GM12873 (cell line): Measurements from ENCODE around the gene HEXD.

ENCODE experiments used
- TF ChIP-seq, protein P1 (sequence below): IDR thresholded peaks from 2 replicates; pipeline ENCODE4 v1.5.1; 2012; ENCODE audit warnings: low read depth, mild to moderate bottlenecking, moderate library complexity, low read length, control low read depth; ENCODE audit not compliant: insufficient read depth; ENCODE audit errors: missing control alignments

The HEXD gene

DNA sequence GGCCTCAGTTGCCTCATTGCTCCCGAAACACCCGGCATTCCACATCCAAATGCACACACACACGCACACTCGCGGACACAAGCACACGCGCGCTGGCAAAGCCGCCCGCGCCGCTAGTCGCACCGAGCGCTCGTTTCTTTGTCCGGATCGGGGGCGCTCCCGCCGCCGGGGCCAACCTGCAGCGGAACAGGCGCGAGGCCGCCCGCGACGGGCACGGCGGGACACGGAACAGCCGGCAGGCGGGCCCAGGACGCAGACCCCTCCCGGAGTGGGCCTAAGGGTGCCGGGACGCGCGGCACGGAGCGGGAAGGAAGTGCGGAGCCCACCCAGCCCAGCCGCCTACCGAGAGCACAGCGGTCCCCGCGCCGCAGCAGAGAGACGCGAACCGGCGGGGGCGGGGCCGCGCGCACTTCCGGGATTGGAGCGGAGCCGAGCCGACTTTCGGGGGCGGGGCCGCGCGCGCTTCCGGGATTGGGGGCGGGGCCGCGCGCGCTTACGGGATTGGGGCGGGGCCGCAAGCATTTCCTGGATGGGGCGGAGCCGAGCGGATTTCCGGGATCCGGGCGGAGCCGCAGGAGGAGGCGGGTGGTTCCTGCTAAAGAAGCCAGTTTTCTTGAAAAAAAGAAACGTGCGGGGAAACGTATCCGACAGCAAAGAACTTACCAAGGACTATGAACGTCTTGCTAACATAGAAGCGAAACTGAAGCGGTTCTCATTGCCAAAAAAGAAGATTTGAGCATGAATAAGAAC is 32.4 kb downstream of the HEXD start, which contains the start of gene CYBC1:
Gene CYBC1 (minus strand): TSS at position 396 of the 750 bp plus-strand sequence. CDS start 1,498 bp downstream, outside the sequence.
- TF ChIP-seq, protein P1, sequence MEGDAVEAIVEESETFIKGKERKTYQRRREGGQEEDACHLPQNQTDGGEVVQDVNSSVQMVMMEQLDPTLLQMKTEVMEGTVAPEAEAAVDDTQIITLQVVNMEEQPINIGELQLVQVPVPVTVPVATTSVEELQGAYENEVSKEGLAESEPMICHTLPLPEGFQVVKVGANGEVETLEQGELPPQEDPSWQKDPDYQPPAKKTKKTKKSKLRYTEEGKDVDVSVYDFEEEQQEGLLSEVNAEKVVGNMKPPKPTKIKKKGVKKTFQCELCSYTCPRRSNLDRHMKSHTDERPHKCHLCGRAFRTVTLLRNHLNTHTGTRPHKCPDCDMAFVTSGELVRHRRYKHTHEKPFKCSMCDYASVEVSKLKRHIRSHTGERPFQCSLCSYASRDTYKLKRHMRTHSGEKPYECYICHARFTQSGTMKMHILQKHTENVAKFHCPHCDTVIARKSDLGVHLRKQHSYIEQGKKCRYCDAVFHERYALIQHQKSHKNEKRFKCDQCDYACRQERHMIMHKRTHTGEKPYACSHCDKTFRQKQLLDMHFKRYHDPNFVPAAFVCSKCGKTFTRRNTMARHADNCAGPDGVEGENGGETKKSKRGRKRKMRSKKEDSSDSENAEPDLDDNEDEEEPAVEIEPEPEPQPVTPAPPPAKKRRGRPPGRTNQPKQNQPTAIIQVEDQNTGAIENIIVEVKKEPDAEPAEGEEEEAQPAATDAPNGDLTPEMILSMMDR, result no peak

GRCh38 chr17:82452162-82452561 is 34.0 kb downstream of the HEXD start:
- TF ChIP-seq, protein P1, result no peak

DNA sequence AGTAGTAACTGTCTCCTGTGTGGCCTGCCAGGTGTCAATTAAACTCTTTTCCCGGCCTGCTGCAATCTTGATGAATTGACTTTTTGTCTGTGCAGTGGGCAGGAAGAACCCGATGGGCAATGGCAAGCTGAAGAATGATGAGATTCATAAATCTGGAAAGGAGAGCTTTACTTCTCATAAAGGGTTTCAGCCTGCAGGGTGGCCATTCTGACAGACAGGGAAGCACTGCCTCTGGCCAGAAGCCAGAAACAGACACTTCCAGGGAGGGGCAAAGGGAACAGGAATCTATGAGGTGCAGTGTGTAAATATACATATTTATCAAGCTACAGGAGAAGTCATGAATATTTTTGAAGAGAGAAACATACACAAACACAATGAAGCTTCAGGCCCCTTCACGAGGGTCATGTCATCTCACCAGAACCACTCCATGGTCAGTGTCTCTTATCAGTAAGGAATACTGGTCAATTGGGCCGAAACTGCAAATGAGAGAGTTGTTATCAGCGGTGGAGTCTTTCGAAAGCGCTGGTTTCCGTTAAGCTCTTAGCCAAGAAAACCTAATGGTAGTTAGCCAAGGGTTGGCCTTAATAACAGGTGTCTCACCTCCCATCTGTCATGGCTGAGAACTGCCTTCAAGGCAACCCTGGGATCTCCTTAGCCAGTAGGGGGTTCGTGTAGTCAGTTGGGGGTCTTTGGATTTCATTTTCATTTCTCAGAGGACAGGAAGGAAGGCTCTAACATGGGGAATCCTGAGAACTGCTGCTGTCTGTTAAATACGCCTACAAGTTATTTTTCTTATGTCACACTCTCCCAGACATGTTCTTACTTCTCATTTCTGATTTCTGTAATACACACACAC is 39.2 kb downstream of the HEXD start:
- TF ChIP-seq, protein P1, result no peak

DNA sequence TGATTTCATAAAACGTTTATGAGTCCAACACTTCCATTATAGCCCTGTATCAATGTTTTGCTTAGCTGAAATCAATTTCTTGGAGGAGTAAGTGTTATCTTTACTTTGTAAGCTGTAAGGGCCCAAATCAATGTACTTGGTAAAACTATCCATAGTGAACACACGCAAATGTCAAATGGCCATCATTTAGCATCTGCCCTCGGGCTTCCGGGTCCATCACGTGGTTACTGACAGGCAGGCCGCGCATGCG is 39.7 kb downstream of the HEXD start:
- TF ChIP-seq, protein P1, result no peak

DNA sequence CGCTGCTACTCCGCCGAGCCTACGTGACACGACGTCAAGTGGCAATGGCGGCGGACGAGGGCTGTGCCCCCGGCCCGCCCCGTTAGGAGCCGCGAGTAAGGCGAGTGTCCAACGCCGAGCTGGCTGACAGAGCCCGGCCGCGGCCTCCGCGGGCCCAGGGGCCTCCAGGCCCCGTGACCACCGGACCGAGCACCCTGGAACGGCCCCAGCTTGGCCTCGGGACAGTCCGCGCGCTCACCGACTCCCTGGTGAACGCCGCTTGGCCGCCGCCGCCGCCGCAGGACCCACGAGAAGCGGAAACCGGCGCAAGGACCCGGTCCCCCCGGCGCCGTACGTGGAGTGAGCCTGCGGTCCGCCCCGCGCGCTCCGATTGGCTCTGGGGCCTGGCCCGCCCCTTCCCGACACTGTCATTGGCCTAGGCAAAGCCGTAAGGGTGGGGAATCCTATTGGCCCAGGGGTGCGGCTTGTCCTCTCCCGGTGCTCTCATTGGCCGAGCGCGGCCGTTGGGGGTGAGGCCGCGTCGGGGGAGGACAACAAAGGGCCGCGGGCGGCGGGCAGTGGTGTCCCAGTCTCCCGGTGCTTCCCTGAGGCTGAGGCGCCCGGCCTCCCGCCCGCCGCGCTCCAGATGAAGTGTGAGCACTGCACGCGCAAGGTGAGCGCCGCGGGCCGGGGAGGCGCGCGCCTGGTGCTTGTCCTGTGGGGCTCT is 40.2 kb downstream of the HEXD start, which contains the start of gene NARF:
Gene NARF (plus strand): TSS at position 563 of the 706 bp plus-strand sequence. CDS start 63 bp downstream, at position 626.
- TF ChIP-seq, protein P1, result no peak

DNA sequence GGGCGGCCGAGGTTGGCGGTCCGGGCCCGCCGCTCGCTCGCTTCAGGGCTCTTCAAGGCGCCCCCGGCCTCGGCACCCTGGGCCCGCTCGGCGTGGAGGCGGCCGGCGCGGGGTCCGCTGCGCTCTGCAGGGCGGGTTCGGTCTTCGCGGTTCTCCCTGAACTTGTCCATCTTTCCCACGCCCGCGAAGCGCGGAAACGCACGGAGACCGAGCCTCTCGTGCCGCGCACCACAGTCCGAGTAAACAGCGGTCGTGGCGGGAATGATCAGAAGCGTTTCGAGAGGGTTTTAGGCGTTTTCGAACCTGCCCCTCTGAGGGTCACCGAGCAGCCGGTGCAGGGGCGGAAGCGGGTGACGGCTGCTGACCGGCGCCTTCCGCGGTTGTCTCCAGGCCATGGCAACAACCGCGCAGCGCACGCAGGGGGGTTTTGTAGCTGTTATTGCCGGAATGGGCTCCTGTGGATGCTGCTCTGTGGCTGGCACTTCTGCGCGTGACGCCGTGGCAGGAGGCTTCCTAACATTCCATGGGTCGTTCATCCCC is 40.8 kb downstream of the HEXD start:
- TF ChIP-seq, protein P1, result no peak
